ENCODE data around the gene HUNK.

Gene HUNK

DNA sequence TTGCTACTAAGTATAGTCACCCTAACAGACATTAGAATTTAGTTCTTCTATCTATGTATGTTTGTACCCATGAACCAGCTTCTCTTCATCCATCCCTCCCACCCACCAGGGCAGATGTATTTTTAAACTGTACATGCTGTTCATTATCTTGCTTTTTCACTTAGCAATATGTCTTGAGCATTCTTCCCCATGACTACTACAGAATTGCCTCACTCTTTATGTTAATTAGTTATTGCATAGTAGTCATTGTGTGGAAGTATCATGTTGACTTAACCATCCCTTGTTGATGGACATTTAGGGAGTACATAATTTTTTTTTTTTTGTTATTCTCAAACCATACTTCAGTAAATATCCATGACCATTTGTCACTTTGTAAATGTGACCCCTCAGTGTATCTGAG, 9.9 kb downstream of the HUNK start:
- no peak for DNase-seq (ENCODE audit: low read depth)
- TF ChIP-seq POLR2A (IDR thresholded peaks at IDR 0.05; ENCODE audit: extremely low read depth, insufficient read length) (no peak), MYC (IDR thresholded peaks at IDR 0.05; ENCODE audit: low read depth, low read length) (no peak)
- TF ChIP-seq, protein P1, sequence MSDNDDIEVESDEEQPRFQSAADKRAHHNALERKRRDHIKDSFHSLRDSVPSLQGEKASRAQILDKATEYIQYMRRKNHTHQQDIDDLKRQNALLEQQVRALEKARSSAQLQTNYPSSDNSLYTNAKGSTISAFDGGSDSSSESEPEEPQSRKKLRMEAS (IDR thresholded peaks at IDR 0.05; ENCODE audit: low read depth, low read length): no peak

DNA sequence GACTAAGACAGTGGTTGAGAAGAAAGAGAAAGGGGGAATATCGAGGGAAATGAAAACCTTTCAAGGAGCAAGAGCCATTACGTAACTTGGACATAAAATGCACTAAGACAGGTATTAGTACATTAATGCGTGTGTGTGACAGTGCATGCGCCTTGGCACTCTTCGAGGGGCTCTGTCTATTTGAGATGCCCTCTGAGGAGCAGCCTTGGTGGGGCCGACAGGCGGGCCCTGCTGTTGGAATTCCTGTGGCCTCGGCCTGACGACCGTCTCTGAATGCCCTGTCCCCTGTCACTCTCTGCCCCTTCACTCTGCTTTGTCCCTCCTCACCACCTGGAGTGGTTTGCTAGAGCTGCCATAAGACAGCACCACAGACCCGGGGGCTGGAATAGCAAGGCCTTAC, 12.3 kb downstream of the HUNK start:
- H3K4me3 ChIP-seq (ENCODE audit: low read depth, low read length): no peak overlapping the region
- DNase-seq (ENCODE audit: low read depth): no peak
- TF ChIP-seq, protein P1 (IDR thresholded peaks at IDR 0.05; ENCODE audit: low read depth, low read length): no peak
- TF ChIP-seq MYC (IDR thresholded peaks at IDR 0.05; ENCODE audit: low read depth, low read length) (no peak), POLR2A (IDR thresholded peaks at IDR 0.05; ENCODE audit: extremely low read depth, insufficient read length) (no peak)
- TF ChIP-seq, protein P2, sequence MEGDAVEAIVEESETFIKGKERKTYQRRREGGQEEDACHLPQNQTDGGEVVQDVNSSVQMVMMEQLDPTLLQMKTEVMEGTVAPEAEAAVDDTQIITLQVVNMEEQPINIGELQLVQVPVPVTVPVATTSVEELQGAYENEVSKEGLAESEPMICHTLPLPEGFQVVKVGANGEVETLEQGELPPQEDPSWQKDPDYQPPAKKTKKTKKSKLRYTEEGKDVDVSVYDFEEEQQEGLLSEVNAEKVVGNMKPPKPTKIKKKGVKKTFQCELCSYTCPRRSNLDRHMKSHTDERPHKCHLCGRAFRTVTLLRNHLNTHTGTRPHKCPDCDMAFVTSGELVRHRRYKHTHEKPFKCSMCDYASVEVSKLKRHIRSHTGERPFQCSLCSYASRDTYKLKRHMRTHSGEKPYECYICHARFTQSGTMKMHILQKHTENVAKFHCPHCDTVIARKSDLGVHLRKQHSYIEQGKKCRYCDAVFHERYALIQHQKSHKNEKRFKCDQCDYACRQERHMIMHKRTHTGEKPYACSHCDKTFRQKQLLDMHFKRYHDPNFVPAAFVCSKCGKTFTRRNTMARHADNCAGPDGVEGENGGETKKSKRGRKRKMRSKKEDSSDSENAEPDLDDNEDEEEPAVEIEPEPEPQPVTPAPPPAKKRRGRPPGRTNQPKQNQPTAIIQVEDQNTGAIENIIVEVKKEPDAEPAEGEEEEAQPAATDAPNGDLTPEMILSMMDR (IDR thresholded peaks at IDR 0.05; ENCODE audit: low read depth, low read length): no peak

More for the DNA sequence above, 9.9 kb downstream of the HUNK start:
- no peak overlapping the region for H3K4me3 ChIP-seq (ENCODE audit: low read depth, low read length)

DNA sequence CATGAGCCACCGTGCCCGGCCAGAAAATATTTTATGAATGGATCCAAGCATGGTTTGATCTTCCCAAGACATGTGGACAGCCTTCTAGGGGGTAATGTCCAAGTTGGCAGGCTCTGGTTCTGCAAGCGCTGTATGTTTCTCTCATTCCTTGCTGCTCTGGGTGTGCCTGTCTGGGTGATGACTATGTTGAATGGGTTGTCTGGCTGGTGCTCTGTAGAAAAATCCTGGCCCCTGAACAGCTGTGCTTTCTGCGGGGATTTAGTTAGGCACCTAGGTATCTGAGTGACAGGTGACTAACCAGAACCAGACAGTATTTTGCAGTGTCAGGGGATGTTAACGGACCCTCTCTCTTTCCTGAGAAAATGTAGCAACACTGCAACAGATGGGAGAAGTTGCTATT, 14.1 kb downstream of the HUNK start:
- DNase-seq (ENCODE audit: low read depth): no peak

DNA sequence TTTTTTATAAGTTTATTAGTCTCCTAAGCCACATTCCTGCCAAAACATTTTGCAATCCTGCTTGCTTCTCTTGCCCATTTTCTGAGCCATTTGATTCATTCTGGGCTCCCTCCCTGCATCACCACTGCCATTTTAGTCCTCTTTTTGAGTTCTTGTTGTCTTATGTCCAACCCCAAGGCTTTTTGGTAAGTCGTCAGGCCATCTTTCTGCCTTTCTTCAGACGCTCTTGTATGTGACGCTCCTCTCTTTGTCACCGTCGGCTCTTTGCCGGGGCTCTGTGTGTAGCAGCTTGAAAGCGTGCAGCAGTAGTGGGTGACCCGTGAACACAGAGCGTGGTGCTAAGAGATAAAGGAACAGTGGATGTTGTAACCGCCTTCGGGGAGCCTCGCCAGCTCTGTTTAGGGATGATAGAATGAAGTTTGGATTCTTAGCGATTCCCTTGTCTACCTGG, 14.6 kb downstream of the HUNK start:
- TF ChIP-seq, protein P2 (IDR thresholded peaks at IDR 0.05; ENCODE audit: low read depth, low read length): no peak
- no peak for DNase-seq (ENCODE audit: low read depth)
- H3K4me3 ChIP-seq (ENCODE audit: low read depth, low read length): no peak overlapping the region

More for the DNA sequence above, 14.1 kb downstream of the HUNK start:
- no peak overlapping the region for H3K4me3 ChIP-seq (ENCODE audit: low read depth, low read length)
- TF ChIP-seq MYC (IDR thresholded peaks at IDR 0.05; ENCODE audit: low read depth, low read length): no peak
- TF ChIP-seq, protein P2 (IDR thresholded peaks at IDR 0.05; ENCODE audit: low read depth, low read length): no peak
- no peak for TF ChIP-seq POLR2A (IDR thresholded peaks at IDR 0.05; ENCODE audit: extremely low read depth, insufficient read length)
- TF ChIP-seq, protein P1 (IDR thresholded peaks at IDR 0.05; ENCODE audit: low read depth, low read length): no peak

DNA sequence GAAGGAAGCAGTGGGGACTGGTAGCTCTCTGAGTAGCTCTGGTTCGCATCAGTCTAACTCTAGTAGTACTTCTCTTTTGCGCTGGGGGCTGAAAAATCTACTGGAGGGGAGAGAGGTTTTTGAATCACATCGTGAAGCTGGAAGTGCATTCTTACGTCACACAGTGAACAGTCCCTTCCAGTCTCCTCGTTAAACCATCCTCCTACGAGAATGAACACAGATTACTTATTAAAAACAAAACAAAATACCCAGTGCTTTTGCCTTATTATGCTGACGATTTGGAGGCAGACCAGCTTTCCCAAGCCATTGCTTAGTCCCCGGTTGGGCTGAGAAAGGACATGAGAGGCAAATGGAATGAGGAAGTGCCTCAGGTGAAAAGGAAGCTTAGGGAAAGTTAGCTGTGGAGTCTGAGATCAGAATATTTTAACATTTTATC, 16.1 kb downstream of the HUNK start:
- DNase-seq (ENCODE audit: low read depth): peak; percentile 64
- TF ChIP-seq, protein P2 (IDR thresholded peaks at IDR 0.05; ENCODE audit: low read depth, low read length): no peak
- TF ChIP-seq MYC (IDR thresholded peaks at IDR 0.05; ENCODE audit: low read depth, low read length) (no peak), POLR2A (IDR thresholded peaks at IDR 0.05; ENCODE audit: extremely low read depth, insufficient read length) (no peak)
- TF ChIP-seq, protein P1 (IDR thresholded peaks at IDR 0.05; ENCODE audit: low read depth, low read length): no peak
- no peak overlapping the region for H3K4me3 ChIP-seq (ENCODE audit: low read depth, low read length)

DNA sequence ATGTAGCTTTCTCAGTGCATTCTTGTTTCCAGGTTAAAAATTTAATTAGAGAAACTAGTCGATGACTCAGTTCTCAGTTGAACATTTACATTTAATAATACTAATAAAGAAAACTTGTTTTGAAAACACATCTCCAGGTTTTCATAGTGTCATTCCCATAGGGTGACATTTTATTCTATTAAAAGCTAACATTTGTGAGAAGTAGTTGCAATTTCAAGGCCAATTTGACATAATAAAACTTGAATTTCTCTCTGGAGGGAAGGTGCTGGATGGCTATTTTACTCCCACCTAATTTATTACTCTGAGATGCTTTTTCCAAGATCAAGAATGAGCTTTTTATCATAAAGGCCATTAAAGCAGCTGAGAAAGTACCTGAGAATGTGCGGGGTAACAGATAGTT, 16.6 kb downstream of the HUNK start:
- H3K4me3 ChIP-seq (ENCODE audit: low read depth, low read length): no peak overlapping the region
- TF ChIP-seq, protein P1 (IDR thresholded peaks at IDR 0.05; ENCODE audit: low read depth, low read length): no peak
- TF ChIP-seq POLR2A (IDR thresholded peaks at IDR 0.05; ENCODE audit: extremely low read depth, insufficient read length) (no peak), MYC (IDR thresholded peaks at IDR 0.05; ENCODE audit: low read depth, low read length) (no peak)
- TF ChIP-seq, protein P2 (IDR thresholded peaks at IDR 0.05; ENCODE audit: low read depth, low read length): no peak
- DNase-seq (ENCODE audit: low read depth): no peak
